ENCODE results near the gene RNF186. TPM values are rescaled to one million over a fixed set of nuclear protein-coding genes. Genes with fewer than 3 reads are reported as not detected.

Gene RNF186
- total and polyA plus RNA-seq, 2 of the 13 experiments (the other 11 are each of a cell fraction or from before 2014, with no cell fraction given), result 0.07 to 0.20 TPM

DNA sequence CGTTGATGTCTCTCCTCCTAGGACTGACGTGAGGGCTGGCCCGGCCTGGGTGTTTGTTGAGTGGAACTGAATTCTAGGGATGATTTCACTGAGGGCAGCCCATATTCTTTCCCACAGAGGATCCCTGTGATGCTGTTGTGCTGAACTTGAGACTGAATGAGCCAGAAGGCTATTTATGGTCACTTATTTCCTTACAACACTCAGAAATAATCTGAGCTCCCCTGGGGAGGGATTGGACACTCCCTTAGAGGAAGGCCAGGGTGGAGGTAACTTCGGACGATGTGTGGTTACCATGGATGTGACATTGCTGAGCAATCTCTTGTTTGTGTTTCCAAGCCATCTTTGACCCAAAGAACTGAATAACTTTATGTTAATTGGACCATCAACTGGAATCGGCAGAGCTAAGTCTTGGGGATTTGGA, 10.2 kb downstream of the RNF186 start (continued):
- TF ChIP-seq, protein P1, sequence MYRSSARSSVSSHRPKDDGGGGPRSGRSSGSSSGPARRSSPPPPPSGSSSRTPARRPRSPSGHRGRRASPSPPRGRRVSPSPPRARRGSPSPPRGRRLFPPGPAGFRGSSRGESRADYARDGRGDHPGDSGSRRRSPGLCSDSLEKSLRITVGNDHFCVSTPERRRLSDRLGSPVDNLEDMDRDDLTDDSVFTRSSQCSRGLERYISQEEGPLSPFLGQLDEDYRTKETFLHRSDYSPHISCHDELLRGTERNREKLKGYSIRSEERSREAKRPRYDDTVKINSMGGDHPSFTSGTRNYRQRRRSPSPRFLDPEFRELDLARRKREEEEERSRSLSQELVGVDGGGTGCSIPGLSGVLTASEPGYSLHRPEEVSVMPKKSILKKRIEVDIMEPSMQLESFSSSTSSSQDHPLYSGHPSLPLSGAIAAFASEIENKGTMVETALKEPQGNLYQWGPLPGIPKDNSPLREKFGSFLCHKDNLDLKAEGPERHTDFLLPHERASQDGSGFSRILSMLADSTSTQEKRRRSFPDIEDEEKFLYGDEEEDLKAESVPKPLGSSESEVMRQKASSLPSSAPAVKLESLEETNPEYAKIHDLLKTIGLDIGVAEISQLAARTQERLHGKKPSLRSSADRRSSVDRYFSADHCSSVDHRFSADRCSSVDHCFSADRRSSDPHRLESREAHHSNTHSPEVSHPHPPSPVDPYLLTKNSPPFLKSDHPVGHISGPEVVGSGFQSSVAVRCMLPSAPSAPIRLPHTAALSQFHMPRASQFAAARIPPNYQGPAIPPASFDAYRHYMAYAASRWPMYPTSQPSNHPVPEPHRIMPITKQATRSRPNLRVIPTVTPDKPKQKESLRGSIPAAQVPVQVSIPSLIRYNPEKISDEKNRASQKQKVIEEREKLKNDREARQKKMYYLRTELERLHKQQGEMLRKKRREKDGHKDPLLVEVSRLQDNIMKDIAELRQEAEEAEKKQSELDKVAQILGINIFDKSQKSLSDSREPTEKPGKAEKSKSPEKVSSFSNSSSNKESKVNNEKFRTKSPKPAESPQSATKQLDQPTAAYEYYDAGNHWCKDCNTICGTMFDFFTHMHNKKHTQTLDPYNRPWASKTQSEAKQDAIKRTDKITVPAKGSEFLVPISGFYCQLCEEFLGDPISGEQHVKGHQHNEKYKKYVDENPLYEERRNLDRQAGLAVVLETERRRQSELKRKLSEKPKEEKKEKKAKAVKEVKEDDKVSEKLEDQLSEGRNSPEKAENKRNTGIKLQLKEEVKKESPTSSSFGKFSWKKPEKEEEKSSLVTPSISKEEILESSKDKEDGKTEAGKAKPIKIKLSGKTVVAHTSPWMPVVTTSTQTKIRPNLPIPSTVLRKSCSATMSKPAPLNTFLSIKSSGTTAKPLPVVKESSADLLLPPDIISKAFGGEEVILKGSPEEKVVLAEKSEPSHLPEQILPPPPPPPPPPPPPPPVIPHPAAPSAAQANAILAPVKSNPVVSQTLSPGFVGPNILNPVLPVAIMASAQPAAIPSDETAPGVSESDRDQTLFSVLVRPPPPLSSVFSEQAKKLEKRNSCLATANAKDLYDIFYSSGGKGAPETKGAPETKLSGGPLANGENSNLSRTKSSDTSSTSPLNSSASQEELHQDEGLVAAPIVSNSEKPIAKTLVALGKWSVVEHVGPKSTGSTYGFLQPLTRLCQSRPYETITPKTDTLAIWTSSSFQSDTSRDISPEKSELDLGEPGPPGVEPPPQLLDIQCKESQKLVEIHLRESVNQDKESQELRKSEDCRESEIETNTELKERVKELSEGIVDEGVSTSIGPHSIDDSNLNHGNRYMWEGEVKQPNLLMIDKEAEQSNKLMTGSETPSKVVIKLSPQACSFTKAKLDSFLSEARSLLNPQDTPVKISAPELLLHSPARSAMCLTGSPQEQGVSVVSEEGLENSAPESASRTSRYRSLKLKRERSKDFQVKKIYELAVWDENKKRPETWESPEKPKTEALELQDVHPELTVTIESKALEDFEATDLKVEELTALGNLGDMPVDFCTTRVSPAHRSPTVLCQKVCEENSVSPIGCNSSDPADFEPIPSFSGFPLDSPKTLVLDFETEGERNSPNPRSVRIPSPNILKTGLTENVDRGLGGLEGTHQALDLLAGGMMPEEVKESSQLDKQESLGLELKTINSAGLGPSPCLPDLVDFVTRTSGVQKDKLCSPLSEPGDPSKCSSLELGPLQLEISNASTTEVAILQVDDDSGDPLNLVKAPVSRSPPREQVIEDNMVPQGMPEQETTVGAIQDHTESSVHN (CRISPR knock-in tag; IDR thresholded peaks at IDR 0.05), result no peak
- no peak for TF ChIP-seq ZNF280D (CRISPR knock-in tag; IDR thresholded peaks at IDR 0.05)
- TF ChIP-seq ZNF530 (CRISPR knock-in tag; IDR thresholded peaks at IDR 0.05; ENCODE audit: low read depth), result no peak
- TF ChIP-seq TCF7L2 (IDR thresholded peaks at IDR 0.05; ENCODE audit: low read depth, low read length), result no peak
- no peak for TF ChIP-seq NPAS2 (CRISPR knock-in tag; IDR thresholded peaks at IDR 0.05; ENCODE audit: borderline replicate concordance)

All from HepG2 (cell line).